Measurements from ENCODE around the gene GPR62.
"Not testable (repeated sequence)": the region's sequence is repeated elsewhere in the genome, so short reads cannot be mapped to it uniquely, and the experiment has no call there.

The GPR62 gene

DNA sequence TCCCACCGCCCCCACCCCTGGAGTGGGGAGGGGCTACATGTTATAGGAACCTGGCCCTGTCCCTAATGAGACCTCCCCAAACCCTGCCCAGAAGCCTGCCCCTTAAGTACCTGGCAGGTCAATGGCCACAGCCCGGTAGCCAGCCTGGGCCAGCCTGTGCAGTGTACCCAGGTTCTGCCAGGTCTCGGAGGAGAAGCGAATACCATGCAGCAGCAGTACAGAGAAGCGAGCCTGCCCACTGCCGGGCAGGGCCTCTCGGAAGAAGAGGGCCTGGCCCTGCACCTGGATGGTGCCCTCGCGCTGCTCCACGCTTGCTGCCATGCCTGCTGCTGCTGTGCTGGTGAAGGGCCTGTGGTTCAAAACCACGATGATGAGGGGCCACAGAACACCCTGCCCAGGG is 16.2 kb downstream of the GPR62 start:
- DNase-seq = no peak

- no peak for DNase-seq
These were observed 19.2 kb downstream of the GPR62 start for GRCh38 chr3:51974277-51974962.

DNA sequence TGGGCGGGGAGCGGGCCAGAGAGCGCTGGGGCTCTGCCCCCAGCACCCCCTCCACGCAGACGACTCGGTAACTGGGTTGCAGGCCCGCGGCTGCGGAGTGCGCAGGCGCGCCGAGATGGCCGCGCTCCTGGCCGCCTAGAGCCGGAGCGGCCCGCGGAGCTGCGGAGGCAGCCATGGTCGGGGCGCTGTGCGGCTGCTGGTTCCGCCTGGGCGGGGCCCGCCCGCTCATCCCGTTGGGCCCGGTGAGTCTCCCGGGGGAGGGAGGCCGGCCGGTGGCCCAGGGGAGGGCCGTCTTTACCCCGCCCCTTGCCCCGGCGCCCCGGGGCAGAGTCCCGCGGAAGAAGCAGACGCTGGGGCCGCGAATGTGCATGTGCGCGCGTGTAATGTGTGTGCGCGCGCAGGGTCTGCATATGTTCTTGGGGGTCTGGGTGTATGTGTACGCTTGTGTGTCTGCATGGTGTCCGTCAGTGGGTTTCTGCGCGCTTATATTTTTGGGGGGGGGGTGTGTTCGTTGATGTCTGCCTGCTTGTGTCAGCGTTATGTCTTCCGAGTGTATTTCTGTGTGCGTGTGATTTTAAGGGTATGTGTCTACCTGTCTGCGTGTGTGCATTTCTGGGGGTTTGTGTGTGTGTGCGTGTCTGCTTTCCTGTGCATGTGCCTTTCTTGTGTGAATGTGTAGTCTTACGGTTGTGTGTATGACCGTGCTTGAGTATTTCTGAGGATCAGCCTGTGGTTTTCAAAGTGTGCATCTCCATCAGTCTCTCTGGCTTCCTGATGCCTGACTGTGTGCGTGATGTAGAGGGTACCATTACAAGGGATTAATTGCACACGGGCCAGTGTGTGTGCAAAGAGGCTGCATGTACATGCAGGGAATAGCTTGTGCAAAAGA is 20.0 kb downstream of the GPR62 start, which contains the start of gene ABHD14A:
ABHD14A (plus strand) TSS at position 102 of the 889 bp plus-strand sequence; CDS start at position 174, 72 bp downstream.
- peak; percentile 64 for DNase-seq

DNA sequence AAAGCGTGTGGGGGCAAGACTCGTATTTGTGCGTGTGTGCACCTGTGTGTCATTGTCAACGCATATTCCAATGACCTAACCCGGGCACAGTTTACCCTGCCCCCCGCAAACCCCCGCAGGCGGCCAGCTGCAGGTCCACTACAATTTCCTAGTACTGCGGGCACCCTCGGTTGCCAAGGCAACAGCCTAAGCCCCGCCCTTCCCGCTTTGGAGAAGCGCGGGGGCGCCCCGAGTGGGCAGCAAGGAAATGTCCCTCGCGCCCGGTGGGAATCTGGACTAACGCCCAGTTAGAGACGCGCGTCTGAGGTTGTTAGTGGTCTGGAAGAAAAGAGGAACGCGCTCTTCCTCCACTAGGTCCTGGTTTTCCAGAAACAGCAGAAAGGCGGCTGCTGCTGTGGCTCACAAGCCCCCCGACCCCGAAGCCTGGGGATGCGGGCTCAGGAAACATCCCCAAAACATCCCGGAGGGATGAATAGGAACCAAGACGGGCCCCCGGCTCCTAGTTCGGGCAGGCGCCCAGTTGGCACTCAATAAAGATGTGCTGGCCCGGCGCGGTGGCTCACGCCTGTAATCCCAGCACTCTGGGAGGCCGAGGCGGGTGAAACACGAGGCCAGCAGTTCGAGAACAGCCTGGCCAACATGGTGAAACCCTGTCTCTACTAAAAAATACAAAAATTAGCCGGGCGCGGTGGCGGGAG is 20.8 kb downstream of the GPR62 start:
- no peak for DNase-seq

- DNase-seq = no peak
These were observed 22.4 kb downstream of the GPR62 start for GRCh38 chr3:51977446-51978142.

DNA sequence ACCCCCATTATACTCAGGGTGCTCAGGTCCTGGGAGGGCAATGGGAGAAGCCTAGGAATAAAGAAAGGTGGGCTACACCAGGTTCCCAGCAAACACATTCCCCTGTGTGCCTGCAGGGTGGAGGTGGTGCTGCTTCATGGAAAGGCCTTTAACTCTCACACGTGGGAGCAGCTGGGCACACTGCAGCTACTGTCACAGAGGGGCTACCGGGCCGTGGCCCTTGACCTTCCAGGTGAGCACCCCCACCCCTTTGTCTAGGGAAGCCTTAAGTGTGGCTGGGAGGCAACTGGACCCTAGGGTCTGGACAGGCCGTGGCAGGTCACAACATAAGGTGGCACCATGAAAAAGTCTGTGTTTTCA is 22.9 kb downstream of the GPR62 start:
- no peak for DNase-seq

DNA sequence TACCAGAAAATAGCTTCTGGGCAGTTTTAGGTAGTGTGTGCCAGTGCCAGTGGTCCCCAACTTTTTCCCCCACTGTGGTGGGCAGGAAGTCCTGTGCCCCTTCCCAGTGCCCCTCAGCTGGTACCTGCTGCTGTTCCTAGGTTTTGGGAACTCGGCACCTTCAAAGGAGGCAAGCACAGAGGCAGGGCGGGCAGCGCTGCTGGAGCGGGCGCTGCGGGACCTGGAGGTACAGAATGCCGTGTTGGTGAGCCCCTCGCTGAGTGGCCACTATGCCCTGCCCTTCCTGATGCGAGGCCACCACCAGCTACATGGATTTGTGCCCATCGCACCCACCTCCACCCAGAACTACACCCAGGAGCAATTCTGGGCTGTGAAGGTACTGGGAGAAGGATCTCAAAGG is 25.1 kb downstream of the GPR62 start:
- no peak for DNase-seq

DNA sequence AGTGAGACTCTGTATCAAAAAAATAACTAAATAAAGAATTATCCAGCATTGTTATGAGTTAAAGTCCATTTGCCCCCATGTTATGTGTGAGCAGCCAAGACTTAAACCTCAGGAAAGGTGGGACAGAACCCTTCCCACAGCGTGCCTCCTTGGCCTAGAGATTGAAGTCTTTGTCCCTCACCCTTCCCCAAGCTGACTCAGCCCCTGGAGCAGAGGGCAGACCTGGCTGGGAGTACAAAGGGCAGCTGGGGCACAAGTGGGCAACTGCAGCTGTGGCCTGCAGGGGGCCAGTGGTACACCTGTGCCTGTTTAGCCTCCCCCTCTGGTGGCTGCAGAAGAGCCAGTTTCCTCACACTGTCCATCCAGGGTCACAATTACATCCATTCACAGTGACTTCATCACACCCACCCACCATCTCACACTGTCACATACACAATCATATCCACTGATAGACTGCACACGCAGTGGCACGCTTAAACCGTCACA is 27.2 kb downstream of the GPR62 start:
- peak; percentile 18 for DNase-seq

DNA sequence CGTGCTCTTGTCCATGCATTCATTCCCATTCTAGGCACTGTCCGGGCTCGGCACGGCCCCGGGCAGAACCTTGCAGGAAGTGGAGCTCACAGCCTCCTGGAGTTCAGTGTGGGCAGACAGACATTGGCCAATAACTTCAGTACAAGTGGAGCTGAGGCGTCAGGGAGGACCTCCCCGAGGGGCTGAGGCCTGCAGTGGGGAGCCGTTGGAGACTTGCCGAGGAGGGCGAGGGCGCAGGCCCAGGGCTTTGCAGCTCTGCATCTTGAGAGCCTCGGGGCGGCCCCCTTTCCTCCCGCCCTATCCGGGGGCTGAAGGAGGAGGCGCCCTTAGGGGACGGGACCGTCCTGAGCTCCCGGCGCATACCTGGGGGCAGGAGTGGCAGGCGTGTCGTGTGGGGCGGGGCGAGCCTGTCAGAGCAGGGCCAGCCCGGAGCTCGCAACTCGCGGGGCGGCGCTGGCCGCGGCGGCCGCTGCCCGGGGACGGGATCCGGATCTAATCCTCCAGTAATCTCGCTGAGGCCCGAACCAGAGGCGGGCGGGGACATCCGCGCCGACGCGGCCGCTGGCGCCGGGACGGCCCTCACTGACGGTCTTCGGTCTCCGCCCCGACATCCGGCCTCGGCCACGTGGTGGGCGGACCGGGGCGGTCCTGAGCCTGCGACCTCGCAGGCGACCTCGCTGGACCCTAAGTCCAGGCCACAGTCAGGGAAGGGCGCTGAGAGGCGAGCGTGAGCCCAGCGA is 27.8 kb downstream of the GPR62 start, which contains the start of gene ACY1:
ACY1 (plus strand) TSS at position 698 of the 740 bp plus-strand sequence. CDS start 530 bp downstream, outside the sequence.
- peak; percentile 64 for DNase-seq

DNA sequence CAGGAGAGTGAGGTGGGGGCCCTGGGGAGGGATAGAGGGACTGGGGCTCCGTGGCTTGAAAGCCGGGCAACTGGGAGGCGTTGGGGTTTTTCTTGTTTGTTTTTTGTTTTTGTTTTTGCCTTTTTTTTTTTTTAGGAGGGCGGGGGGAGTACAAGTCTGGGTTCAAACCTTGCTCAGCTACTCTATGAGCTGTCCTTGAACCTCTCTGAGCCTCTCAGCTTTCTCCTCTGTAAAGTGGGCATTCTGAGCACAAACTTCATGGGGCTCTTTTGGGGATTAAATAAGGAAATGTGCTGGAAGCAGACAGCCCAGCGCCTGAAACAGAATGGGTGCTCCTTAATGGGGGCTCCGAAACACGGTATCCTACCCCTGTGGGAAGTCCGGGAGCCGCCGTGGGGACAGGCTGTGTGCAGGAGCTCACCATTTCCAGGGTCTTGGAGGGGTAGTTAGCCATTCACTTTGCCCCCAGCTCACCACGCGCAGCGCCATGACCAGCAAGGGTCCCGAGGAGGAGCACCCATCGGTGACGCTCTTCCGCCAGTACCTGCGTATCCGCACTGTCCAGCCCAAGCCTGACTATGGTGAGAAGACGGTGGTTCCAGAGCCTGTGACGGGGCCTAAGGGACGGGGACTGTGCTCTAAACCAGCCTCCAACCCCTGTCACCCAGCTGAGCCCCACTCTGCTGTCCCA is 28.5 kb downstream of the GPR62 start:
- DNase-seq = no peak

DNA sequence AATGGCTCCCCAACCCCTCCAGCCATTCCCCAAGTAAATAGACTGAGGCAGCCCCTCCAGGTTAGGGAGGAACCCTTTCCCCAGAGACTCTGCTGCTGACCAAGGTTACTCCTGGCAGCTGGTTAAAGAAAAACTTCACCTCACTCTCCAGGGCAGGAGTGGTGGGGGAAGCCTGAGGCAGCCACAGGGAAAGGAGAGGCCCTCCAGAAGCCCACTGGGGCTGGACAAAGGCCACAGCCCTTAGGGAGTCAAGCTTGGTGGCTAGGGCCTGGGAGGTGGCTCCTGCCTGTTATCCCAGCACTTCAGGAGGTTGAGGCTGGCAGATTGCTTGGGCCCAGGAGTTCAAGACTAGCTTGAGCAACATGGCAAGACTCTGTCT is 29.1 kb downstream of the GPR62 start:
- DNase-seq = no peak

GRCh38 chr3:51985063-51985462 is 29.9 kb downstream of the GPR62 start:
- no peak for DNase-seq

- no peak for DNase-seq
These were observed 31.1 kb downstream of the GPR62 start for GRCh38 chr3:51986010-51986947.

DNA sequence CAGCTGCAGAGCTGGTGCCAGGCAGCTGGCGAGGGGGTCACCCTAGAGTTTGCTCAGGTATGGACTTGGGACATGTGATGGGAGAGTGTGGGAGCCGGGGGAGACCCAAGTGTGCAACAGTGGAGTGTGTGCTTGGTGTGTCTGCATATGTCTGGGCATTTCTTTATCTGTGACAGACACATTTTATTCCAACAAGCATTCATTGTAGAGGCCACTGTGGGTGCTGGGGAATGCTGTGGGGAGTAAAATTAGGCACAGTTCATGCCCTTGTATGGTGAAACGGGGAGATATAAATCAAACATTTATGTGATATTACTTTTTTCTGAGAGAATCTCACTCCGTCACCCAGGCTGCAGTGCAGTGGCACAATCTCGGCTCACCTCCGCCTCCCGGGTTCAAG is 32.4 kb downstream of the GPR62 start:
- DNase-seq = no peak

DNA sequence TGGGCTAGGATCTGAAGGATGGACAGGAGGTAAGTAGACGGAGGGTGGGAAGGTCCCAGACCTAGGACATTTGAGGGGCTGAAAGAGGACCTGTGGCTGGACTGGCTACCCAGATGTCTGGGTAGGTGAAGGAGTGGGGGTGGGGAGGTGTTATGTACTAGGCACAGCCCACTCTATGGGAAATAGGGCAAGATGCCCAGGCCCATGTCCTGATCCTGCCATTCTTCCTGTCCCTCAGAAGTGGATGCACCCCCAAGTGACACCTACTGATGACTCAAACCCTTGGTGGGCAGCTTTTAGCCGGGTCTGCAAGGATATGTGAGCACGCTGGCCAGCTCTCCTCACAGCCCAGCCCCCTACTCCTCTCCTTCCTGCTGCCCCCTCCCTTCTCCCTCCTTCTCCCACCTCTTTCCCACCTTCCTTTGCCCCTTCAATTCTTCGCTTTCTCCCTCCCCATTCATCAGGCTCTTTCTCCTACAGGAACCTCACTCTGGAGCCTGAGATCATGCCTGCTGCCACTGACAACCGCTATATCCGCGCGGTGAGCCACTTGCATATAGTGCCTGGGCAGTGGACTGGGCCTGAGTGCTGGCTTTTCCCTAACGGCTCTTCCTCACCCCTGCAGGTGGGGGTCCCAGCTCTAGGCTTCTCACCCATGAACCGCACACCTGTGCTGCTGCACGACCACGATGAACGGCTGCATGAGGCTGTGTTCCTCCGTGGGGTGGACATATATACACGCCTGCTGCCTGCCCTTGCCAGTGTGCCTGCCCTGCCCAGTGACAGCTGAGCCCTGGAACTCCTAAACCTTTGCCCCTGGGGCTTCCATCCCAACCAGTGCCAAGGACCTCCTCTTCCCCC is 33.3 kb downstream of the GPR62 start:
- DNase-seq = no peak

DNA sequence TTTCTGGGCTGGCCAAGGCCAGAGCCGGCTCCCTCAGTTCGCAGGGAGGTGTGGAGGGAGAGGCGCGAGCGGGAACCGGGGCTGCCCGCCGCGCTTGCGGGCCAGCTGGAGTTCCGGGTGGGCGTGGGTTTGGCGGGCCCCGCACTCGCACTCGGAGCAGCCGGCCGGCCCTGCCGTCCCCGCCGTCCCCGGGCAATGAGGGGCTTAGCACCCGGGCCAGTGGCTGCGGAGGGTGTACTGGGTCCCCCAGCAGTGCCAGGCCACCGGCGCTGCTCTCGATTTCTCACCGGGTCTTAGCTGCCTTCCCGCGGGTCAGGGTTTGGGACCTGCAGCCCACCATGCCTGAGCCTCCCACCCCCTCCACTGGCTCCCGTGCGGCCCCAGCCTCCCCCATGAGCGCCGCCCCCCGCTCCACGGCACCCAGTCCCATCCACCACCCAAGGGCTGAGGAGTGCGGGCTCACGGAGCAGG is 35.4 kb downstream of the GPR62 start:
- DNase-seq = not testable (repeated sequence)

DNA sequence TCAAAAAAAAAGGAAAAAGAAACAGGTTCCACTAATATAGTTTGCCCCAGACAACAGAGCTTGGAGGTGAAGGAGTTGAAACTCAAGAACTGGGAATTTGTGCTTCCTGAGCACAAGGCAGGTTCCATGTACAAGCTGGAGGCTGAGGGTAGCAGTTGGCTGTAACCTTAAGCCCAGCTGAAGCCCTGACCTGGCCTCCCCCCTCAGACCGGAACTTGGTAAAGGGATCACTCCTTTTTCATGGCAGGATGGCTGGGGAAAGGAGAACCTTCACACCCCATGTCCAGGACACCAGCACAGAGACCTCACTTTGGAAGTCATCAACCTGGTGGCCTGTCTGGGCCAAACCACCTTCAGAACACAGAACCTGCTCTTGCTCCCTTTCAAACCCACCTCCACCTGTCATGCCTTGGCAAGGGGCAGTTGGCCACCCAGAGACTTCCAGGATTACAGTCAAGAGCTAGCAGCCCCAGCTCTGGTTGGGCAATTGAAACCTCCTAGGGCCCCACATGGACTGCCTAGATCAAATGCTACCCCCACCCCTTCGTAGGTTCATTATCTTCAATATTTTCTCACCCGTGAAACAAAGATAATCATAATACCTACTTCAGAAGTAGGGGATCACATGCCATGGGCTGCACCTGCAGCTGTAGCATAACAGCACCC is 37.0 kb downstream of the GPR62 start:
- DNase-seq = no peak

DNA sequence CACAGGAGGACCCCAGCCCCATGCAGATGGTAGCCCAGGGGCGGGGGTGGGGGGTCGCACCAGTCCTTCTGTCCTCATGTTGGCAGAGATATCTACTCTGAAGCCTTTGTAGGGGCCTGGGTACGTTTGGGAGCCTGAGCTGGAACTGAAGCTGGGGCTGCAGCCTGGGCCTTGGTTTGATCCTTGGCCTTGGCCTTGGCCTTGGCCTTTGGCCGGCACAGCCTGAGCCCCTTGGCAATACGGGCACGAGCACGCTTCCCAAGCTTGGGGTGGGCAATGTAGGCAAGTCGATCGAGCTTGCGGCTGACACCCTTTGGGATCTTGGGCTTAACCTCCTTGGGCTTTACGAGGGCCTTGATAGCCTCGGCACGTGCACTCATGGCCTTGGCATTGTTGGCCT is 38.5 kb downstream of the GPR62 start:
- not testable (repeated sequence) for DNase-seq

All from T-helper 9 cell (primary cell).